Aorta (tissue), 5 donors: ENCODE data around the gene XYLT1. TPM values are rescaled to one million over a fixed set of nuclear protein-coding genes. Genes with fewer than 3 reads are reported as not detected.

Experiments used
- ATAC-seq: fragments of 200-7000 bp; cut with Tn5 transposase; one replicate; pipeline ENCODE4 v1.9.1; 2022; ENCODE audit warnings: moderate library complexity; ENCODE audit not compliant: low FRiP score
- DNase-seq, 2 donors: peaks; one replicate each; pipeline ENCODE4 v3.0.0-alpha.2; 2020
- H3K27ac ChIP-seq, 2 donors: one replicate each; pipeline ENCODE4 v1.5.1; 2013; ENCODE audit warnings: low read length in 2 of 2, mild to moderate bottlenecking in 2 of 2, moderate library complexity in 2 of 2, control low read depth in 1 of 2, inconsistent platforms in 1 of 2, low read depth in 1 of 2
- H3K27me3 ChIP-seq, 2 donors: one replicate each; pipeline ENCODE4 v1.6.1; 2013; ENCODE audit warnings: control low read depth in 1 of 2, low read length in 1 of 2, mild to moderate bottlenecking in 1 of 2, moderate library complexity in 1 of 2; ENCODE audit not compliant: insufficient read depth in 2 of 2, control insufficient read depth in 1 of 2
- H3K36me3 ChIP-seq, 2 donors: one replicate each; pipeline ENCODE4 v1.6.1; 2013; ENCODE audit warnings: control low read depth in 1 of 2, low read length in 1 of 2, mild to moderate bottlenecking in 1 of 2; ENCODE audit not compliant: insufficient read depth in 2 of 2, control insufficient read depth in 1 of 2
- H3K4me1 ChIP-seq, 2 donors: one replicate each; pipeline ENCODE4 v1.6.1; 2013; ENCODE audit warnings: low read length in 2 of 2, control low read depth in 1 of 2, mild to moderate bottlenecking in 1 of 2, moderate library complexity in 1 of 2; ENCODE audit not compliant: insufficient read depth in 2 of 2, control insufficient read depth in 1 of 2
- H3K4me3 ChIP-seq, 2 donors: one replicate each; pipeline ENCODE4 v1.5.1; 2013; ENCODE audit warnings: low read length in 2 of 2, control low read depth in 1 of 2, mild to moderate bottlenecking in 1 of 2
- H3K9me3 ChIP-seq: one replicate; pipeline ENCODE4 v1.6.1; 2013; ENCODE audit warnings: mild to moderate bottlenecking, low read length; ENCODE audit not compliant: control insufficient read depth
- WGBS, 2 donors: extraction: QIAGEN DNeasy Blood & Tissue Kit; methylation state at CpG; one replicate each; pipeline ENCODE4 v1.1.7; 2013; 5-methylcytosine and 5-hydroxymethylcytosine counted together
- intact Hi-C, 2 donors: fragments of 100-400 bp; cut with DNase I; formaldehyde crosslinking; loops; one replicate each; pipeline versions ENCODE4 v1.14.2 to v1.15.0; 2022
- polyA plus RNA-seq, 2 donors: library from polyadenylated mRNA; stranded (reverse); fragments of 200-250 nt; gene quantifications; one replicate each; pipeline ENCODE4 v1.2.3, GENCODE V29; 2013
- total RNA-seq, 2 donors: library from RNA; stranded (reverse); fragmentation: NEBNext Ultra II Directional; extraction: Animal tissue kit (Norgen Biotek cat#: 25700); gene quantifications; one replicate each; pipeline ENCODE4 v1.2.1, GENCODE V29; 2021
- donor health status: healthy with polysubstance abuse.
- donor health status: Bipolar disorder and iron deficiency.
- donor health status: DM: no; HTN: no; CAD: no.
- donor health status: DM: no; HTN: no; CAD: no.
- donor health status: DM: yes; HTN: yes; CAD: no.

XYLT1 gene
- total and polyA plus RNA-seq, 4 donors, result 1.3 to 15.9 (median 8.6) TPM

GRCh38 chr16:17320009-17320408, 150.8 kb downstream of the XYLT1 start:
- 83 to 88% methylated on average over 3 of the region's 3 CpGs for WGBS, 2 donors
- intact Hi-C loops, result no loop called here
- H3K27ac ChIP-seq, result no peak overlapping the region
- DNase-seq (no peak), ATAC-seq (no peak)
- no peaks in the 10 kb centered on the region for H3K9me3 ChIP-seq
- no peaks in the 10 kb centered on the region for H3K36me3 ChIP-seq
- peaks cover 0 to 6% of the 10 kb centered on the region in 2 donors for H3K4me1 ChIP-seq
- H3K4me3 ChIP-seq, result no peak overlapping the region
- H3K27me3 ChIP-seq, result no peaks in the 10 kb centered on the region

GRCh38 chr16:17318238-17318637, 152.5 kb downstream of the XYLT1 start:
- no peaks in the 10 kb centered on the region for H3K9me3 ChIP-seq
- no peaks in the 10 kb centered on the region for H3K36me3 ChIP-seq
- WGBS, 2 donors, result 70 to 75% methylated on average over 5 of the region's 5 CpGs
- no peak overlapping the region for H3K27ac ChIP-seq
- no peaks in the 10 kb centered on the region for H3K27me3 ChIP-seq
- ATAC-seq (no peak), DNase-seq (peak in 1 of 2 donors; percentile 73)
- H3K4me3 ChIP-seq, result no peak overlapping the region
- intact Hi-C loops, result loop anchor here in 1 of 2 donors (10.0 kb wide), 1 partner anchor 97 kb away; no protein-coding TSS in a partner anchor
- H3K4me1 ChIP-seq, result peaks cover 0 to 3% of the 10 kb centered on the region in 2 donors

GRCh38 chr16:17316005-17316404, 154.8 kb downstream of the XYLT1 start:
- peaks cover 0 to 3% of the 10 kb centered on the region in 2 donors for H3K4me1 ChIP-seq
- ATAC-seq (no peak), DNase-seq (no peak)
- no peak overlapping the region for H3K27ac ChIP-seq
- no peaks in the 10 kb centered on the region for H3K9me3 ChIP-seq
- H3K27me3 ChIP-seq, result no peaks in the 10 kb centered on the region
- no peaks in the 10 kb centered on the region for H3K36me3 ChIP-seq
- H3K4me3 ChIP-seq, result no peak overlapping the region
- intact Hi-C loops, result loop anchor here in 1 of 2 donors (10.0 kb wide), 1 partner anchor 99 kb away; no protein-coding TSS in a partner anchor
- 97 to 98% methylated on average over 4 of the region's 4 CpGs for WGBS, 2 donors

GRCh38 chr16:17313793-17314547, 156.8 kb downstream of the XYLT1 start:
- intact Hi-C loops, result loop anchor here in 1 of 2 donors (10.0 kb wide), 1 partner anchor 101 kb away; no protein-coding TSS in a partner anchor
- ATAC-seq, result no peak
- Histone ChIP-seq H3K27me3 (no peaks in the 10 kb centered on the region), H3K9me3 (no peaks in the 10 kb centered on the region), H3K4me3 (no peak overlapping the region), H3K27ac (peak overlapping the region in 1 of 2 donors; percentile 64), H3K4me1 (no peaks in the 10 kb centered on the region), H3K36me3 (no peaks in the 10 kb centered on the region)
- DNase-seq, result no peak
- 40 to 51% methylated on average over 7 of the region's 7 CpGs for WGBS, 2 donors

- 6 to 10% methylated on average over 4 of the region's 4 CpGs for WGBS, 2 donors
- Histone ChIP-seq H3K4me1 (no peaks in the 10 kb centered on the region), H3K36me3 (no peaks in the 10 kb centered on the region), H3K27me3 (no peaks in the 10 kb centered on the region), H3K27ac (peak overlapping the region; percentile 46 to 47), H3K9me3 (no peaks in the 10 kb centered on the region), H3K4me3 (no peak overlapping the region)
- intact Hi-C loops, result loop anchor here in 1 of 2 donors (10.0 kb wide), 1 partner anchor 102 kb away; no protein-coding TSS in a partner anchor
- ATAC-seq, result peak; percentile 49
- peak; percentile 70 to 79 for DNase-seq
Observed at GRCh38 chr16:17313085-17313611, 157.6 kb downstream of the XYLT1 start.

GRCh38 chr16:17312094-17312710, 158.6 kb downstream of the XYLT1 start:
- no peak for ATAC-seq
- Histone ChIP-seq H3K4me1 (no peaks in the 10 kb centered on the region), H3K27me3 (no peaks in the 10 kb centered on the region), H3K27ac (no peak overlapping the region), H3K9me3 (no peaks in the 10 kb centered on the region), H3K4me3 (no peak overlapping the region), H3K36me3 (no peaks in the 10 kb centered on the region)
- 71 to 75% methylated on average over 8 of the region's 8 CpGs for WGBS, 2 donors
- intact Hi-C loops, result loop anchor here in 1 of 2 donors (10.0 kb wide), 1 partner anchor 103 kb away; no protein-coding TSS in a partner anchor
- no peak for DNase-seq

GRCh38 chr16:17311333-17312093, 159.2 kb downstream of the XYLT1 start:
- no peaks in the 10 kb centered on the region for H3K4me1 ChIP-seq
- WGBS, 2 donors, result 52 to 84% methylated on average over 9 of the region's 9 CpGs
- H3K27me3 ChIP-seq, result no peaks in the 10 kb centered on the region
- H3K9me3 ChIP-seq, result no peaks in the 10 kb centered on the region
- intact Hi-C loops, result loop anchor here in 1 of 2 donors (10.0 kb wide), 1 partner anchor 103 kb away; no protein-coding TSS in a partner anchor
- H3K4me3 ChIP-seq, result no peak overlapping the region
- DNase-seq (no peak), ATAC-seq (no peak)
- H3K36me3 ChIP-seq, result no peaks in the 10 kb centered on the region
- no peak overlapping the region for H3K27ac ChIP-seq

- H3K4me3 ChIP-seq, result no peak overlapping the region
- no peaks in the 10 kb centered on the region for H3K4me1 ChIP-seq
- H3K27me3 ChIP-seq, result no peaks in the 10 kb centered on the region
- no peaks in the 10 kb centered on the region for H3K9me3 ChIP-seq
- H3K27ac ChIP-seq, result no peak overlapping the region
- 87 to 90% methylated on average over 3 of the region's 3 CpGs for WGBS, 2 donors
- ATAC-seq (no peak), DNase-seq (no peak)
- H3K36me3 ChIP-seq, result no peaks in the 10 kb centered on the region
- intact Hi-C loops, result no loop called here
Observed at GRCh38 chr16:17309510-17309909, 161.2 kb downstream of the XYLT1 start.
